K562 (cell line): ENCODE measurements around the gene CDK14. TPM values are rescaled to one million over a fixed set of nuclear protein-coding genes. Genes with fewer than 3 reads are reported as not detected.

Source experiments
- ATAC-seq: fragments of 200-7000 bp; cut with Tn5 transposase; 3 replicates; pipeline ENCODE4 v1.9.1; 2020; ENCODE audit warnings: moderate library complexity
- BruUV-seq: library from RNA; stranded (reverse); fragments of 400-500 nt; replicated peaks from 2 replicates; lab custom pipeline; 2021; lab: Mats Ljungman, UMichigan
- CTCF ChIA-PET: fragments of 300-600 bp; formaldehyde crosslinking; extraction: SDS; loops from one replicate; lab custom pipeline; 2021; ENCODE audit warnings: low intra/inter-chr PET ratio; lab: Yijun Ruan, JAX
- POLR2A ChIA-PET: fragments of 300-600, 350-650 bp; sonication (Branson Sonifier 250); formaldehyde crosslinking; extraction: SDS; loops from one replicate; lab custom pipeline; 2021; ENCODE audit warnings: antibody characterized with exemption, inconsistent platforms; lab: Yijun Ruan, JAX
- DNase-seq, 4 experiments: peaks; one replicate each; pipeline versions ENCODE4 v3.0.0 to v3.0.0-alpha.2; 2011 to 2018; ENCODE audit warnings: low spot score in 3 of 4, mixed read lengths in 3 of 4; ENCODE audit errors: extremely low read depth in 1 of 4
- FAIRE-seq: peaks from 2 replicates; lab custom pipeline; 2011; peaks lifted over from hg19 to GRCh38; lab: Jason Lieb, UNC
- H2AFZ ChIP-seq: 2 replicates; pipeline ENCODE4 v1.6.0; 2011; ENCODE audit warnings: low read depth, low read length, control low read depth, inconsistent platforms
- H3K27ac ChIP-seq: fragments of 200-600 bp; 3 replicates; pipeline ENCODE4 v1.8.0; 2011; ENCODE audit warnings: low read depth, mild to moderate bottlenecking, control low read depth, inconsistent platforms, low read length, moderate library complexity, mixed read lengths; ENCODE audit errors: extremely low read depth
- H3K27me3 ChIP-seq, 2 experiments: fragments of 300-600 bp in 1 of 2; 2 replicates in 1 of 2; 3 replicates in 1 of 2; pipeline versions ENCODE4 v1.6.0 to v1.8.0; 2011; ENCODE audit warnings: inconsistent platforms in 2 of 2, low read length in 2 of 2, mild to moderate bottlenecking in 1 of 2, mixed read lengths in 1 of 2, moderate library complexity in 1 of 2; ENCODE audit not compliant: control insufficient read depth in 2 of 2, insufficient read depth in 2 of 2
- H3K36me3 ChIP-seq: fragments of 300-600 bp; 3 replicates; pipeline ENCODE4 v1.8.0; 2011; ENCODE audit warnings: mild to moderate bottlenecking, low read length, inconsistent platforms; ENCODE audit not compliant: control insufficient read depth, insufficient read depth
- H3K4me1 ChIP-seq, 2 experiments: fragments of 200-600 bp in 1 of 2; replicated peaks in 1 of 2; 2 replicates in 1 of 2; 3 replicates in 1 of 2; pipeline versions ENCODE4 v1.5.1 to v1.8.0; 2011; ENCODE audit warnings: inconsistent platforms in 2 of 2, low read length in 2 of 2, mild to moderate bottlenecking in 1 of 2, mixed read lengths in 1 of 2, moderate library complexity in 1 of 2; ENCODE audit not compliant: control insufficient read depth in 2 of 2, insufficient read depth in 2 of 2
- H3K4me2 ChIP-seq: 2 replicates; pipeline ENCODE4 v1.6.1; 2011; ENCODE audit warnings: low read length, control low read depth, inconsistent platforms, mixed read lengths; ENCODE audit not compliant: insufficient read depth
- H3K4me3 ChIP-seq: fragments of 200-600 bp; sonication (generic), shearing (Covaris generic); 2 replicates; pipeline ENCODE4 v1.5.1; 2016; ENCODE audit warnings: control low read depth, inconsistent platforms
- H3K79me2 ChIP-seq: fragments of 200-600 bp; 3 replicates; pipeline ENCODE4 v1.8.0; 2011; ENCODE audit warnings: low read length, inconsistent platforms; ENCODE audit not compliant: control insufficient read depth, insufficient read depth
- H3K9ac ChIP-seq, 2 experiments: 2 replicates each; pipeline versions ENCODE4 v1.6.0 to v1.6.1; 2011; ENCODE audit warnings: low read depth in 2 of 2, low read length in 2 of 2, control low read depth in 1 of 2, inconsistent platforms in 1 of 2, mild to moderate bottlenecking in 1 of 2, mixed read lengths in 1 of 2; ENCODE audit not compliant: insufficient read depth in 1 of 2
- H3K9me1 ChIP-seq: one replicate; pipeline ENCODE4 v1.6.0; 2011; ENCODE audit warnings: inconsistent platforms, mild to moderate bottlenecking, low read length, moderate library complexity; ENCODE audit not compliant: control insufficient read depth, insufficient read depth
- H3K9me3 ChIP-seq: replicated peaks from 2 replicates; pipeline ENCODE4 v1.5.1; 2011; ENCODE audit warnings: low read depth, low read length, inconsistent platforms; ENCODE audit not compliant: control insufficient read depth, insufficient read depth
- H4K20me1 ChIP-seq: replicated peaks from 2 replicates; pipeline ENCODE4 v1.6.1; 2011; ENCODE audit warnings: low read length, inconsistent platforms, mixed read lengths; ENCODE audit not compliant: control insufficient read depth, insufficient read depth
- BMI1 ChIP-seq: fragments of 150-350 bp; IDR thresholded peaks from 2 replicates; pipeline ENCODE4 v1.6.1; 2014; ENCODE audit warnings: low read length
- KDM1A ChIP-seq, 2 experiments: fragments of 450-650 bp; IDR thresholded peaks; 2 replicates each; pipeline ENCODE4 v1.6.1; 2016; ENCODE audit warnings: mild to moderate bottlenecking in 2 of 2
- NELFE ChIP-seq: IDR thresholded peaks from 2 replicates; pipeline ENCODE4 v1.6.1; 2011; ENCODE audit warnings: mild to moderate bottlenecking; ENCODE audit not compliant: insufficient read depth, insufficient read length
- NFE2 ChIP-seq: IDR thresholded peaks from 2 replicates; pipeline ENCODE4 v1.6.1; 2014; ENCODE audit warnings: antibody characterized with exemption, low read depth
- PCBP2 ChIP-seq: fragments of 200-400 bp; formaldehyde crosslinking; IDR thresholded peaks from 2 replicates; pipeline ENCODE4 v1.6.1; 2018; ENCODE audit warnings: low read length, low read depth, mild to moderate bottlenecking, moderate library complexity; ENCODE audit not compliant: poor library complexity, severe bottlenecking
- TAF7 ChIP-seq: fragments of 450-650 bp; IDR thresholded peaks from 2 replicates; pipeline ENCODE4 v1.6.1; 2016; ENCODE audit warnings: missing genetic modification characterization, missing compliant biosample characterization
- WGBS: fragments of 100-300 bp; shearing (Covaris generic); methylation state at CpG from one replicate; pipeline ENCODE4 v1.1.6; 2016; ENCODE audit warnings: low coverage, mixed read lengths; ENCODE audit not compliant: insufficient coverage; ENCODE audit errors: missing lambda C conversion rate; 5-methylcytosine and 5-hydroxymethylcytosine counted together
- in situ Hi-C: fragments of 300-500 bp; cut with MboI; formaldehyde crosslinking; loops from 4 replicates; pipeline ENCODE4 v1.15.0; 2018; ENCODE audit warnings: inconsistent platforms, mixed read lengths
- intact Hi-C: fragments of 100-400 bp; cut with micrococcal nuclease; formaldehyde crosslinking; loops from 2 replicates; pipeline ENCODE4 v1.14.2; 2022
- polyA plus RNA-seq, 8 experiments: library from polyadenylated mRNA; depleted of rRNA in 4 of 8; stranded (reverse) in 5 of 8; unstranded in 3 of 8; fragments of >200 nt; fragmentation: Nextera tagmentation in 2 of 8; fragmentation: Illumina TruSeq in 1 of 8; extraction: Ambion mirVana in 2 of 8; extraction: Trizol in 1 of 8; gene quantifications; 2 replicates each; pipeline versions ENCODE4 v1.2.1 to v1.2.3, GENCODE V29; 2011 to 2014; ENCODE audit warnings: inconsistent platforms in 1 of 8, missing spikeins in 1 of 8
- total RNA-seq, 7 experiments: library from RNA; depleted of rRNA in 6 of 7; stranded (reverse); fragments of >200 nt in 6 of 7; fragmentation: Illumina TruSeq in 2 of 7; extraction: Trizol in 2 of 7; gene quantifications; 2 replicates each; pipeline versions ENCODE4 v1.2.1 to v1.2.3, GENCODE V29; 2011 to 2021; ENCODE audit warnings: low replicate concordance in 1 of 7
- TF ChIP-seq, protein P1 (sequence below): fragments of 450-650 bp; IDR thresholded peaks from 2 replicates; pipeline ENCODE4 v1.6.1; 2014; ENCODE audit warnings: low read depth, mild to moderate bottlenecking, moderate library complexity, borderline replicate concordance

Gene CDK14
- total and polyA plus RNA-seq, 9 of the 15 experiments (the other 6 are each of a cell fraction or from before 2014, with no cell fraction given), result 0.03 to 0.91 (median 0.16) TPM

DNA sequence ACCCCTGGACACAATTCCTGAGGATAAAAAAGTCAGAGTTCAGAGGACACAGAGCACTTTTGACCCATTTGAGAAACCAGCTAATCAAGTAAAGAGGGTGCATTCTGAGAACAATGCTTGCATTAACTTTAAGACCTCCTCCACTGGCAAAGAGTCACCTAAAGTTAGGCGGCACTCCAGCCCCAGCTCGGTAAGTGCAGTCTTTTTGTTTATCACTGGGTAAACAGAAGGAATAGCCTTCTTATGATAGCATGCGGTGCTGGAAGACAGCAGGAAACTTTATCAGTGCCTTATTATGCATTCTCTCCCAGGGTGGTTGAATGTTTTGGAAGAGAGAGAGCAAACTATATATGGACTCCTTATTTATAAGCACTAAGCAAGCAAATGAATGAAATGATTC, 130.5 kb downstream of the CDK14 start:
- Histone ChIP-seq H2AFZ (no peak overlapping the region), H3K27me3 (no peaks in the 10 kb centered on the region), H3K4me1 (no peaks in the 10 kb centered on the region), H3K79me2 (no peaks in the 10 kb centered on the region), H3K36me3 (no peaks in the 10 kb centered on the region), H3K9ac (no peak overlapping the region), H3K27ac (no peak overlapping the region), H3K4me3 (no peak overlapping the region), H3K9me3 (no peaks in the 10 kb centered on the region), H3K4me2 (no peak overlapping the region), H3K9me1 (no peaks in the 10 kb centered on the region), H4K20me1 (no peaks in the 10 kb centered on the region)
- TF ChIP-seq BMI1, result no peak
- TF ChIP-seq, protein P1, sequence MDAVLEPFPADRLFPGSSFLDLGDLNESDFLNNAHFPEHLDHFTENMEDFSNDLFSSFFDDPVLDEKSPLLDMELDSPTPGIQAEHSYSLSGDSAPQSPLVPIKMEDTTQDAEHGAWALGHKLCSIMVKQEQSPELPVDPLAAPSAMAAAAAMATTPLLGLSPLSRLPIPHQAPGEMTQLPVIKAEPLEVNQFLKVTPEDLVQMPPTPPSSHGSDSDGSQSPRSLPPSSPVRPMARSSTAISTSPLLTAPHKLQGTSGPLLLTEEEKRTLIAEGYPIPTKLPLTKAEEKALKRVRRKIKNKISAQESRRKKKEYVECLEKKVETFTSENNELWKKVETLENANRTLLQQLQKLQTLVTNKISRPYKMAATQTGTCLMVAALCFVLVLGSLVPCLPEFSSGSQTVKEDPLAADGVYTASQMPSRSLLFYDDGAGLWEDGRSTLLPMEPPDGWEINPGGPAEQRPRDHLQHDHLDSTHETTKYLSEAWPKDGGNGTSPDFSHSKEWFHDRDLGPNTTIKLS, result no peak
- TF ChIP-seq PCBP2, result no peak
- no peak for TF ChIP-seq KDM1A (IDR thresholded peaks at IDR 0.05)
- no peak for TF ChIP-seq NFE2
- no peak for TF ChIP-seq TAF7
- no peak for TF ChIP-seq NELFE
- no TSS peak for BruUV-seq
- POLR2A ChIA-PET, result no interaction called here
- FAIRE-seq (no peak), DNase-seq (no peak), ATAC-seq (no peak)
- in situ Hi-C loops (no loop called here), intact Hi-C loops (no loop called here)
- CTCF ChIA-PET, result no interaction called here
- 2% methylated on average over 3 of the region's 3 CpGs for WGBS
